NCI-H2196 (cell line): ENCODE measurements around the gene ZNF227.
"Not testable (repeated sequence)": the region's sequence is repeated elsewhere in the genome, so short reads cannot be mapped to it uniquely, and the experiment has no call there.

Experiments
- DNase-seq: peaks from one replicate; lab custom pipeline; 2025; ENCODE audit not compliant: unreplicated experiment; lab: John Stamatoyannopoulos, UW

The ZNF227 gene

GRCh38 chr19:44212250-44212865 lies at the start of gene ZNF227:
ZNF227 (plus strand) TSS chr19:44212532; CDS start chr19:44217793, 5,261 bp downstream.
- peak; percentile 89 for DNase-seq

- DNase-seq: no peak
These were observed 48.5 kb upstream of the ZNF227 start for GRCh38 chr19:44163789-44164188.

GRCh38 chr19:44164327-44164672 lies 48.0 kb upstream of the ZNF227 start:
- no peak for DNase-seq

GRCh38 chr19:44164673-44165512 lies 47.4 kb upstream of the ZNF227 start, which contains the start of gene ZNF226:
ZNF226 (plus strand) TSS chr19:44165100; CDS start chr19:44170081, 4,981 bp downstream.
- peak; percentile 93 for DNase-seq

- not testable (repeated sequence) for DNase-seq
These were observed 41.7 kb upstream of the ZNF227 start for GRCh38 chr19:44170660-44171059.

GRCh38 chr19:44176590-44176989 lies 35.7 kb upstream of the ZNF227 start:
- DNase-seq: no peak

- DNase-seq: no peak
These were observed 31.4 kb upstream of the ZNF227 start for GRCh38 chr19:44180968-44181367.

- no peak for DNase-seq
These were observed 30.2 kb upstream of the ZNF227 start for GRCh38 chr19:44182145-44182544.

GRCh38 chr19:44190020-44190419 lies 22.3 kb upstream of the ZNF227 start:
- no peak for DNase-seq

- DNase-seq: no peak
These were observed 20.2 kb upstream of the ZNF227 start for GRCh38 chr19:44192127-44192526.

GRCh38 chr19:44196772-44197171 lies 15.6 kb upstream of the ZNF227 start:
- no peak for DNase-seq

GRCh38 chr19:44202470-44202869 lies 9.9 kb upstream of the ZNF227 start:
- no peak for DNase-seq

GRCh38 chr19:44202974-44203373 lies 9.4 kb upstream of the ZNF227 start:
- DNase-seq: no peak

GRCh38 chr19:44203877-44204276 lies 8.5 kb upstream of the ZNF227 start:
- not testable (repeated sequence) for DNase-seq

- DNase-seq: no peak
These were observed 7.6 kb upstream of the ZNF227 start for GRCh38 chr19:44204772-44205171.

GRCh38 chr19:44207126-44207803 lies 5.1 kb upstream of the ZNF227 start:
- DNase-seq: peak; percentile 77

- DNase-seq: peak; percentile 34
These were observed 574 bp downstream of the ZNF227 start for GRCh38 chr19:44212866-44213346.

- not testable (repeated sequence) for DNase-seq
These were observed 7.6 kb downstream of the ZNF227 start for GRCh38 chr19:44219926-44220325.

GRCh38 chr19:44220761-44221160 lies 8.4 kb downstream of the ZNF227 start:
- DNase-seq: not testable (repeated sequence)

GRCh38 chr19:44221291-44221690 lies 9.0 kb downstream of the ZNF227 start:
- not testable (repeated sequence) for DNase-seq

GRCh38 chr19:44228318-44228717 lies 16.0 kb downstream of the ZNF227 start:
- DNase-seq: no peak

GRCh38 chr19:44232867-44233266 lies 20.5 kb downstream of the ZNF227 start:
- DNase-seq: no peak
